OCI-LY1 (cell line): Measurements from ENCODE around the gene ZNRF3.

ENCODE experiments used
- H2AFZ ChIP-seq: fragments of 200-600 bp; sonication (generic), shearing (Covaris generic); 2 replicates; pipeline ENCODE4 v1.6.0; 2014; ENCODE audit warnings: antibody characterized with exemption, mild to moderate bottlenecking, low read length
- H3F3A ChIP-seq: fragments of 200-600 bp; sonication (generic), shearing (Covaris generic); 2 replicates; pipeline ENCODE4 v1.6.0; 2014; ENCODE audit warnings: mild to moderate bottlenecking, antibody characterized with exemption, low read length, moderate library complexity; ENCODE audit not compliant: insufficient read depth
- H3K27ac ChIP-seq: fragments of 200-600 bp; sonication (generic); 2 replicates; pipeline ENCODE4 v1.5.1; 2014; ENCODE audit warnings: low read length, mixed run types, mild to moderate bottlenecking, low read depth; ENCODE audit not compliant: poor library complexity, severe bottlenecking
- H3K27me3 ChIP-seq: fragments of 200-600 bp; sonication (generic); 2 replicates; pipeline ENCODE4 v1.6.0; 2014; ENCODE audit warnings: antibody characterized with exemption, mild to moderate bottlenecking, low read length, moderate library complexity; ENCODE audit not compliant: insufficient read depth
- H3K36me3 ChIP-seq: fragments of 200-600 bp; sonication (generic); 2 replicates; pipeline ENCODE4 v1.6.1; 2014; ENCODE audit warnings: mild to moderate bottlenecking, antibody characterized with exemption, low read length, moderate library complexity, mixed read lengths; ENCODE audit not compliant: insufficient read depth
- H3K4me1 ChIP-seq: fragments of 200-600 bp; sonication (generic); 2 replicates; pipeline ENCODE4 v1.5.1; 2014; ENCODE audit warnings: mild to moderate bottlenecking, low read length, moderate library complexity; ENCODE audit not compliant: insufficient read depth, severe bottlenecking
- H3K4me2 ChIP-seq: fragments of 200-600 bp; sonication (generic), shearing (Covaris generic); 2 replicates; pipeline ENCODE4 v1.6.1; 2014; ENCODE audit warnings: low read length
- H3K4me3 ChIP-seq: fragments of 200-600 bp; sonication (generic); 2 replicates; pipeline ENCODE4 v1.5.1; 2014; ENCODE audit warnings: low read length, low read depth, mild to moderate bottlenecking, mixed read lengths; ENCODE audit not compliant: poor library complexity, severe bottlenecking
- H3K79me2 ChIP-seq: fragments of 200-600 bp; shearing (Covaris generic); 2 replicates; pipeline ENCODE4 v1.6.1; 2016; ENCODE audit warnings: mixed run types, low read length, mixed read lengths; ENCODE audit not compliant: insufficient read depth
- H3K9ac ChIP-seq: fragments of 200-600 bp; sonication (generic), shearing (Covaris generic); 2 replicates; pipeline ENCODE4 v1.6.1; 2014; ENCODE audit warnings: mild to moderate bottlenecking, low read length, mixed read lengths
- H3K9me2 ChIP-seq: fragments of 200-600 bp; sonication (generic), shearing (Covaris generic); 2 replicates; pipeline ENCODE4 v1.6.1; 2014; ENCODE audit warnings: low read depth, mild to moderate bottlenecking, low read length, mixed read lengths
- H3K9me3 ChIP-seq: fragments of 200-600 bp; shearing (Covaris generic); 2 replicates; pipeline ENCODE4 v1.6.1; 2014; ENCODE audit warnings: low read length, mixed read lengths
- H4K20me1 ChIP-seq: fragments of 200-600 bp; sonication (generic), shearing (Covaris generic); 2 replicates; pipeline ENCODE4 v1.6.0; 2016; ENCODE audit warnings: mild to moderate bottlenecking, low read length; ENCODE audit not compliant: insufficient read depth
- CTCF ChIP-seq: fragments of 200-600 bp; sonication (generic), shearing (Covaris generic); IDR thresholded peaks from 2 replicates; pipeline ENCODE4 v1.5.1; 2017; ENCODE audit warnings: mild to moderate bottlenecking, antibody characterized with exemption, low read length, moderate library complexity, mixed read lengths
- EZH2 ChIP-seq: fragments of 200-600 bp; sonication (generic), shearing (Covaris generic); IDR thresholded peaks from 2 replicates; pipeline ENCODE4 v1.8.0; 2017; ENCODE audit warnings: borderline replicate concordance, mixed run types, mild to moderate bottlenecking, antibody characterized with exemption, low read length, moderate library complexity, mixed read lengths

Gene ZNRF3

GRCh38 chr22:28892175-28892731 is 8.9 kb downstream of the ZNRF3 start:
- H3K27ac ChIP-seq: no peak overlapping the region
- no peaks in the 10 kb centered on the region for H3K9me3 ChIP-seq
- no peaks in the 10 kb centered on the region for H3F3A ChIP-seq
- H3K36me3 ChIP-seq: no peaks in the 10 kb centered on the region
- H3K4me2 ChIP-seq: no peak overlapping the region
- H4K20me1 ChIP-seq: no peaks in the 10 kb centered on the region
- H2AFZ ChIP-seq: no peak overlapping the region
- H3K9ac ChIP-seq: no peak overlapping the region
- no peaks in the 10 kb centered on the region for H3K79me2 ChIP-seq
- TF ChIP-seq CTCF (no peak), EZH2 (no peak)
- H3K9me2 ChIP-seq: no peaks in the 10 kb centered on the region
- H3K4me3 ChIP-seq: no peak overlapping the region
- H3K4me1 ChIP-seq: no peaks in the 10 kb centered on the region
- no peaks in the 10 kb centered on the region; the same call in 1 of the 2 replicates for H3K27me3 ChIP-seq

DNA sequence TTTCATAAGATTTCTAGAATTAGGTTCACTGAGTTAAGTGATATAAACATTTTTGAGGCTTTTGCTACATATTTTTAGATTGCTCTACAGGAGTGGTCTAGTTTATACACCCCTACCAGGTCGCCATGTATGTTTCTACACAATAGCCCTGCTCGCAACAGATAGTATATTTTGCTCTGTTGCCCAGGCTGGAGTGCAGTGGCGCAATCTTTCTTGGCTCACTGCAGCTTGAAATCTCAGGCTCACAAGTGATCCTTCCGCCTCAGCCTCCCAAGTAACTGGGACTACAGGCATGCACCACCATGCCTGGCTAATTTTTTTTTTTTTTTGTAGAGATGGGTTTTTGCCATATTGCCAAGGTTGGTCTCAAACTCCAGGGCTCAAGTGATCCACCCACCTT is 10.4 kb downstream of the ZNRF3 start:
- TF ChIP-seq EZH2: no peak
- no peak for TF ChIP-seq CTCF
- peaks cover under 1% of the 10 kb centered on the region for H3K4me1 ChIP-seq

DNA sequence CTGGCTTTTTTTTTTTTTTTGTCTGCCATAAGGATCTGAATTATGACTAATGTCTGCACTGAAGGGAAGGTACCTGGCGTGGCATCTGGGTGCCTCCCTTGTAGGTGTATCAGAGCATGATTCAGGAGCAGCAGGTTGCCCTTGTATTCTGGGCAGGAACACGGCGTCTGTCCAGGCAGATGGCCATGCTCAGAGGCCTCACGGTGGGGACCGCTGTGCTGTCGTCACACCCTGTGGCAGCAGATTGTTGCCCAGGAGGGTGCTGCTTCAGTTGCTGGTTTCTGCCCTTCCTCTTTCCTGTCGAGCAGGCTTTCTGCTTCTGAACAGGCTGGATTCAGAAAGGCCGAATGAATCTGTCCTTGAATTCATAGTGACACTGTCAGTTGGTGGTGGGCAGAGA is 11.0 kb downstream of the ZNRF3 start:
- no peaks in the 10 kb centered on the region for H3K9me2 ChIP-seq
- no peaks in the 10 kb centered on the region for H3K9me3 ChIP-seq
- H3K79me2 ChIP-seq: no peaks in the 10 kb centered on the region
- peaks cover 6% of the 10 kb centered on the region for H3K4me1 ChIP-seq
- no peaks in the 10 kb centered on the region for H3F3A ChIP-seq
- no peak for TF ChIP-seq CTCF
- TF ChIP-seq EZH2: no peak
- no peak overlapping the region for H3K9ac ChIP-seq
- no peak overlapping the region for H3K4me2 ChIP-seq
- no peaks in the 10 kb centered on the region; the same call in 1 of the 2 replicates for H3K27me3 ChIP-seq
- H4K20me1 ChIP-seq: no peaks in the 10 kb centered on the region
- no peak overlapping the region for H3K27ac ChIP-seq
- no peak overlapping the region for H2AFZ ChIP-seq
- no peak overlapping the region for H3K4me3 ChIP-seq
- no peaks in the 10 kb centered on the region for H3K36me3 ChIP-seq

More for the DNA sequence above, 10.4 kb downstream of the ZNRF3 start:
- Histone ChIP-seq H4K20me1 (no peaks in the 10 kb centered on the region), H3K27ac (no peak overlapping the region), H3K27me3 (no peaks in the 10 kb centered on the region; the same call in 1 of the 2 replicates), H2AFZ (no peak overlapping the region), H3K79me2 (no peaks in the 10 kb centered on the region), H3K9me2 (no peaks in the 10 kb centered on the region), H3K36me3 (no peaks in the 10 kb centered on the region), H3K4me2 (no peak overlapping the region), H3K4me3 (no peak overlapping the region), H3K9me3 (no peaks in the 10 kb centered on the region), H3F3A (no peaks in the 10 kb centered on the region), H3K9ac (no peak overlapping the region)
